Tibial nerve (tissue), 3 donors: ENCODE data around the gene ASB12.

Experiments
- POLR2A ChIP-seq, 2 donors: fragments of 450-650 bp; IDR thresholded peaks; one replicate each; pipeline ENCODE4 v1.6.1; 2017; ENCODE audit warnings: antibody characterized with exemption in 2 of 2, mild to moderate bottlenecking in 2 of 2, moderate library complexity in 2 of 2
- TF ChIP-seq, protein P1 (sequence below), 5 experiments: fragments of 200-600 bp in 3 of 5; fragments of 450-650 bp in 2 of 5; sonication (generic) in 3 of 5; IDR thresholded peaks; one replicate each; pipeline ENCODE4 v1.5.1; 2016 to 2019; ENCODE audit warnings: antibody characterized with exemption in 5 of 5, mild to moderate bottlenecking in 3 of 5, moderate library complexity in 2 of 5

DNA sequence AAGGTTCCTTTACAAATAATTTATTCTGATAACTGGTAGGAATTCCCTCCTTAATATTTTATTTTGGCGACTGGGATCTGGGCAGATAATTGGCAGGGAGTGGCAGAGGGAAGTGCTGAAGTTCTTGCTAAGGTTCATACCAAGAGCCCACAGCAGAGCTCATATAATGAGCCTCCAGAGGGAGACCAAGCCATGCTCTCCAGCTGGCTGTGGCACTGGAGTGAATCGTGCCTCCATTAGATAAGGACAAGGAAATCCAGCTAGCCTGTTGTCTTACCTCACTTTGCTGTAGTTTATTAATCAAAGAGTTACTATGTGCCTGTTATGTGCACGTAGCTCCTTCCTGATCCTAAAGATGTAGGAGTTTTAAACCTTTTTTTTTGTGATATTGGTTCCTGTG, 1.3 kb downstream of the ASB12 start:
- no peak for TF ChIP-seq POLR2A (IDR thresholded peaks at IDR 0.05)
- TF ChIP-seq, protein P1, sequence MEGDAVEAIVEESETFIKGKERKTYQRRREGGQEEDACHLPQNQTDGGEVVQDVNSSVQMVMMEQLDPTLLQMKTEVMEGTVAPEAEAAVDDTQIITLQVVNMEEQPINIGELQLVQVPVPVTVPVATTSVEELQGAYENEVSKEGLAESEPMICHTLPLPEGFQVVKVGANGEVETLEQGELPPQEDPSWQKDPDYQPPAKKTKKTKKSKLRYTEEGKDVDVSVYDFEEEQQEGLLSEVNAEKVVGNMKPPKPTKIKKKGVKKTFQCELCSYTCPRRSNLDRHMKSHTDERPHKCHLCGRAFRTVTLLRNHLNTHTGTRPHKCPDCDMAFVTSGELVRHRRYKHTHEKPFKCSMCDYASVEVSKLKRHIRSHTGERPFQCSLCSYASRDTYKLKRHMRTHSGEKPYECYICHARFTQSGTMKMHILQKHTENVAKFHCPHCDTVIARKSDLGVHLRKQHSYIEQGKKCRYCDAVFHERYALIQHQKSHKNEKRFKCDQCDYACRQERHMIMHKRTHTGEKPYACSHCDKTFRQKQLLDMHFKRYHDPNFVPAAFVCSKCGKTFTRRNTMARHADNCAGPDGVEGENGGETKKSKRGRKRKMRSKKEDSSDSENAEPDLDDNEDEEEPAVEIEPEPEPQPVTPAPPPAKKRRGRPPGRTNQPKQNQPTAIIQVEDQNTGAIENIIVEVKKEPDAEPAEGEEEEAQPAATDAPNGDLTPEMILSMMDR (IDR thresholded peaks at IDR 0.05) = no peak
